GM19372 (cell line): Measurements from ENCODE around the gene OLFML2B.
"Not testable (repeated sequence)": the region's sequence is repeated elsewhere in the genome, so short reads cannot be mapped to it uniquely, and the experiment has no call there.

Experiments
- ATAC-seq: cut with Tn5 transposase; IDR thresholded peaks from one replicate; pipeline ENCODE4 v1.9.1; 2021; ENCODE audit warnings: mild to moderate bottlenecking, low read depth, moderate library complexity; ENCODE audit not compliant: unreplicated experiment

The OLFML2B gene

DNA sequence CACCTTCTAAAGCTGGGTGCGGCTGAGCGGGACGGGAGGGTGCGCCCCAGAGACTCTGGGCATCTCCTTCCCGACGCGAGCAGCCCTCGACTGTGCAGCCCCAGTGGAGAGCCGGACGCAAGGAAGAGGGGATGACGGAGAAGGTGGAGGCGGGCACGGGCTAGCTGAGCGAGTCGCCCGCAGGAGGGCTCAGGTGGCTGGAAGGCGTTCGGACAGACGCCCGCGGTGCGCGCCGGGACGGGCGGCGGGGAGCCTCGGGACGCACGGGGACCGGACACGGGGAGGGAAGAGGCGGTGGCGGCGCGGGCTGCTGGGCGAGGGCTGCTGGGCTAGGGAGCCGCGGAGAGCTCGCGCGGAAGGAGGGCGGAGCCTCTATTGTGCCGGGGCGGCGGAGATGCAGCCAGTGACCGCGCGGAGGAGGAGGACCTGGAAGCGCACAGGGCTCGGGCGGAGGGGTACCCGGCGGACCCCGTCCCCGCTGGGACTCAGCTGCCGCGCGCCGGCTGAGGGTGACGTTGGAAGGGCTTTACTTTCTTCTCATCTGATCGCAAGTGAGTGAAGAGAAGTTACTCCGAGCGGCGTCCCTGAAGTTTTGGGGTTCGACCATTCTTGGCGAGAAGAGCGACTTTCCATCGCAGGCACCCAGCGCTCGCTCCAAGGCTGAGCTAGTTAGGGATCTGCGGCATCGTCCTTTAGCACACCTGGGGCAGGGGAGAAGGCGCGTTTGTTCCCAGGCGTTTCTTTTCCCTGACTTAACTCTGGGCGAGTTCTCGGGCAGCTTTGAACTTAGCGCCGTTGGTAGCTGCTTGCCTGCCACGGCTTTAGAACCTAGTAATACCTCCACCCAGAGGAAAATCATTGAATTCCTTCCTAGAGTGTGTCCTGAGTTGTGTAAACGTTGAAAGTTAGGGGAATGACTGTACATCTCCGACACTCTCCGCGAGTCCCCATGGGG, at the start of gene OLFML2B:
OLFML2B (minus strand) TSS at position 323 of the 955 bp plus-strand sequence. CDS start 439 bp downstream, outside the sequence.
- peak; percentile 85 for ATAC-seq

DNA sequence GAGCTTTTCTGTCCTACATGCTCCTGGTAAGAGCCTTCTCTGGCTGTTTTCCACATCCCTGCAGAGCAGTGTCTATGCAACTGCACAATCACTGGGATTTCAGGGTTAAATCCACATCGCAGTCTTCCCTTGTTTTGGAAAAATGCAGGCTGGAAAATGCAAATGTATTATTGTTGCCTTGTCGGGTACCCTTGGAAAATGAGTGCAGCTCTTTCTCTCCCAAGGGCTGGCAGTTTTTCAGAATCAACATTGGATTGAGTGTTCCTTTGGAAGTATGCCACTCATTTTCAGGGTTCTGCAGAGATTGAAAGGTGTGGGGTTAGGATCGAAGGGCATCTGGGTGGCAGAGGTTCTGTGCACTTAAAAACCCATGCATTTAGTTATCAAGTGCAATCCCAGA, 49.1 kb upstream of the OLFML2B start:
- ATAC-seq = no peak

DNA sequence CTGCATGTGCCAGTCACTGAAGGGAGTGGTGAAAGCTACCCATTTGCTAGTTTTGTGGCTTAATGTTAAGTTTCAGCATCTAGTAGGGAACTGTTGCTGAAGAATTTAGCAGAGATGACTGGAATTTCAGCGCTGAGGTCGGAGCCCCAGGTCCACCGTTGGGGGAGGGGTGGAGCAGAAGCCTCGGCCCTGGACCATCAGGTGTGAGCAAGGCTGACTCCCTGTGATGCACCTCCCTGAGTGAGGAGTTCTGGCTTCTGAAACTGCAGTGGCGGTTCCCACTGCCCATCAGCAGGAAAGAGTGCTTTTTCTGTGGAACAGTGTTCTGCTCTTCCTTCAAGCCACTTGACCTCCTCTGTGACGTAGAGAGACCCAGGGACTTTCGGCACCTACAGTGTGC, 47.2 kb upstream of the OLFML2B start:
- ATAC-seq = no peak

DNA sequence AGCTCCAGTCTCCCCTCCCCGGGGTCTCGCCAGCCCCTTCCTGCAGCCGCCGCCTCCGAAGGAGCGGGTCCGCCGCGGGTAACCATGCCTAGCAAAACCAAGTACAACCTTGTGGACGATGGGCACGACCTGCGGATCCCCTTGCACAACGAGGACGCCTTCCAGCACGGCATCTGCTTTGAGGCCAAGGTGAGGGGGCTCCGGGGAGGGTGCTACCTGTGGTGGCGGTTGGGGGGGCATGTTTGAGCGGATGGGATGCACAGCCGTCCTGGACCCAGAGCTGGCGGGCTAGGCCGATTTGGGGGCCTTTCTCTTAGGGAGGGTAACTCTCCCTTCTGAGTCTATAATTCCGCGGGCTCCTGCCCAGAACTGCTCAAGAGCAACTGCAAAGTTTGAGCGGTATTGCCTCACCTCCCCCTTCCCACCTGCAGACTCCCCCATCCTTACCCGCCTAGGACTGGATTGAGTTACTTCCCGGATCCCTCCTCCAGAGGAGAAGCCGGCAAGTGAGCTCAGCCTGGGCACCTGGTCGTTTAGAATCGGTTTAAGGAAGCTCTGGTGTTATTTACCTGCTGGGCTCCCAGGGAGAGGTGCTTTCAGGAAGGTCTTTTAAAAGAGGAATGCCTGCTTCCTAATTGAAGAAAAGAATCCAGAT, 46.6 kb upstream of the OLFML2B start:
- ATAC-seq = no peak

DNA sequence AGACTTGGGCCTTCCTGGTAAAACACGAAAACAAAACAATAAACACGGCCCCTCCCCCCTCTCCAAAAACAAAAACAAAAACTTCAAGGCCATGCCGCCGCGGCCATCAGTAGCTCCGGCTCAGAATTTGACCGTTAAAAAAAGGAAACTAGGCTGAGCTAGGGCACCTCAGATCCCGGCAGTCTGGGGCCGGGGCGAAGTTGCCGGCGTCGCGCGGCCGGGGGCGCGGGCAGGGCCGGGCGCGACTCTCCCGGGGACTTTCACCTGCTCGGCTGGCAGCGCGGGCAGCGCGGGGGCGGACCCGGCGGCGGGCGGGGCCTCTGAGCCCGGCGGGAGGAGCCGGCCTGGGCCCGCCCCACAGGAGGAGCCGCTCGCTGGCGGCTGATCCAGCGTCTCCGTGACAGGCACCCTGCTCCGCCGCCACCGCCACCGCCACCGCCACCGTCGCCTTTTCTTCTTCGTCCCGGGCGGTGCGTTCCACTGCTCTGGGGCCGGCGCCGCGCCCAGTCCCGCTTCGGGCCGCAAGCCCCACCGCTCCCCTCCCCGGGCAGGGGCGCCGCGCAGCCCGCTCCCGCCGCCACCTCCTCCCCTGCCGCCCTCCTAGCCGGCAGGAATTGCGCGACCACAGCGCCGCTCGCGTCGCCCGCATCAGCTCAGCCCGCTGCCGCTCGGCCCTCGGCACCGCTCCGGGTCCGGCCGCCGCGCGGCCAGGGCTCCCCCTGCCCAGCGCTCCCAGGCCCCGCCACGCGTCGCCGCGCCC, 45.8 kb upstream of the OLFML2B start, which contains the start of gene NOS1AP:
NOS1AP (plus strand) TSS at position 358 of the 760 bp plus-strand sequence. CDS start 487 bp downstream, outside the sequence.
- ATAC-seq = peak; percentile 97

DNA sequence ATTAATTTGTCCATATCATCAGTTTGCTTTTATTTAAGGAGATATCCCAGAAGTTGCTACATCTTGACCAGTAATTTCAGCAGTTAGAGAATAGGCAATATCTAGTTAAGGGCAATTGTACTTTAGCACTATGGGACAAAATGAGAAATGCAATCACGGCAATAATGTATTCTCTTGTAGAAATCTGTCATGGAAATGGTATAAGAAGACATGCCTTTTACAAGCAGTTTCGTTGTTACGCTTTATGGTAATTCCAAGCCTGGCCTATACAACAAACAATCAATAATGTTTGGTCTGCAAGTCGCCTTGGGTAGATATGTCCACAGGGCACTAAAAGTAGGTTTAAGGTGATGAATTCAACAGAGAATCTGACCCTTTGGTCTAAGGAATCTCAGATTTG, 44.6 kb upstream of the OLFML2B start:
- no peak for ATAC-seq

DNA sequence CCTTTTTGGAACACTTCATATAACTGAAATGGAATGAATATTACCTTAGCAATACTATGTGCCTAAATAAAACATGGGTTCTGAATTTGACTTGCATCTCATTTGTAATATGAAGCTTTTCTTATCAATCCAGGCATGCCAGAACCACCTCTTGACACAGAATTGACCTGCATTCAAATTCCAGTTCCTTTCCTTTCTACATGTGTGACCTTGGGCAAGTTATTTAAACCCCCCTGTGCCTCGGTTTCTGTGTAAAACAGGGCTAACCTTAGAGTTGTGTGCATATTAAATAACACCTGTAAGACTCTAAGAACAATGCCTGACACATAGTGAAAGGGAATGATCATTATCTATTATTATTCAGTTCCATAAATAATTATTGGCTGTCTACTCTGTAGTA, 43.8 kb upstream of the OLFML2B start:
- ATAC-seq = no peak

DNA sequence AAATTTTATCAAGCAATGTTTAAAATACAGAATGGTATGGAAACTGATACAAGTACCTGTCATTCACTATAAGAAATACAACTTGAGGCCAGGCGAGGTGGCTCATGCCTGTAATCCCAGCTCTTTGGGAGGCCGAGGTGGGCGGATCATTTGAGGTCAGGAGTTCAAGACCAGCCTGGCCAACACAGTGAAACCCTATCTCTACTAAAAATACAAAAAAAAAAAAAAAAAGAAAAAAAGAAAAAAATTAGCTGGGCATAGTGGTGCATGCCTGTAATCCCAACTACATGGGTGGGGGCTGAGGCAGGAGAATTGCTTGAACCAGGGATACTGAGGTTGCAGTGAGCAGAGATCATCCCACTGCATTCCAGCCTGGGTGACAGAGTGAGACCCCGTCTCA, 43.2 kb upstream of the OLFML2B start:
- not testable (repeated sequence) for ATAC-seq

DNA sequence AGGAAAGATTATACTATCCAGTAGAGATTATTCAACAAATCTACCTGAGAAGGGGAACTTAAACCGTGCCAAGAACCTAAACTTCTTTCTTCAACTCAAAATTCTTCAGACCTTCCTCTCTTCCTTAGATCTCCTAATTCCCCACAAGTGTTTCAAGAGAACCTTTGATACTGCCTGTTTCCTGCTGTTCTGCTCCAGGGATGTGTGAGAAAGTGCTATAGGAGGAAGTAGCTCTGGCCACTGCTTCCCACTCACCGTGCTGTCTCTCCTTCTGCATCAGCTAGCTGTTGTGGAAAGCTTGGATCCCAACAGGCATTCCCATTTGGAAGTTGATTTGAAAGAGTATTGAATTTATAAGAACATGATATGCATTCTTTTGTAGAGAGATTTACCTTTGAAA, 41.3 kb upstream of the OLFML2B start:
- no peak for ATAC-seq

DNA sequence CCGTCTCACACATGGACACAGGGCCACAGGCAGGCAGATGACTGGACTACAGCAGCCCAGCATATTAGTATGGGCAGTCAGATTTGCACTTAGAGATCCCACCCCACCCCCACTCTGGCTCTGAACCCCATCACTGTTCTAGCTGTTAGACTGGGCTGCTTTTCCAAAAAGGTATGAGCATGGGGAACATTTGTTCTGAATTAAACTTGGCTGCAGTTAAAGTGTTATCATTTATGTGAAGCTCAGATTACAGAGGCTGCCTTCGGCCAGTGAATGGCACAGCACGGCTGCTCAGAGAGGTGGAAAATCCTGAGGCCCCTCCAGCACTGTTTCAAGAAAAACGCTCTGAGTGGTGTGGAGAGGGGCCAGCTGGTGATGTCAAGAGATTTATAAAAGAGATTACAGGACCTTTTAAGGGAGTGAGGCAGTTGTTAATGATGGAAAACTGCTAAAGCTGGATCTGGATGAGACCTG, 38.9 kb upstream of the OLFML2B start:
- no peak for ATAC-seq

DNA sequence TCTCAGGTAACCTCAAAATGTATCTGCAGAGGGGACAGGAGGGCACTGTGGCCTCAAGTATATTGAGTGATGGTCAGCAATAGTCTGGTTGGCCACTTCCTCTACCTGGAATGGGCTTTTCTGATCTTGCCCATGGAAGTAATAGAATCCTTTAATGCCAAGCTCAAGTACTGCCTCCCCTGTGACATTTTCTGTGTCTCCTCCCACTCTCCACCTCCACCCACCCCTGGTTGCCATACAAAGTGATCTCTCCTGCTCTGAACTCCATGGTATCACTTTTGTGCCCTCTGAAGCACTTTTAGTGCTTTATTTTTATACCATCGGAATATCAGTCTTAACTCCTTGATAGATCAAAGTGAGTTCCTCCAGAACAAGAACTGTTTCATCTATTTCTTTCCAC, 36.6 kb upstream of the OLFML2B start:
- ATAC-seq = no peak

DNA sequence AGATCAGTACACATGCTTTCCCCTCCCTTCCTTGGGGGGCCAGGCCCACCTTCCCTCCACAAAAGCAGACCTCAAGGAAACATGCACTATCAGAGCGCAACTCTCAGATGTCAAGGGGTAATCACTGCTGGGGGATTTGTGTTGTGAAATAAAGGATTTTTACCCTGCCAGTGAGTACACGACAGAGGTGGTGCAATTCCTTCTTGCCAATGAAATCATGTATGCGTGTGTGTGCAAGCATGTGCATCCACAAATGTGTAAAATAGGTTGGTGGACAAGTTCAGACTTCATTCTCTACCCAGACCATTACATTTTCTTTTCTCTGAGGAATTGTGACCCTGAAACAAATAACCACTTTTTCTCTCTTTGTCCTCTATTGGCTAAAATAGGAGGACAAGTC, 36.1 kb upstream of the OLFML2B start:
- ATAC-seq = no peak

DNA sequence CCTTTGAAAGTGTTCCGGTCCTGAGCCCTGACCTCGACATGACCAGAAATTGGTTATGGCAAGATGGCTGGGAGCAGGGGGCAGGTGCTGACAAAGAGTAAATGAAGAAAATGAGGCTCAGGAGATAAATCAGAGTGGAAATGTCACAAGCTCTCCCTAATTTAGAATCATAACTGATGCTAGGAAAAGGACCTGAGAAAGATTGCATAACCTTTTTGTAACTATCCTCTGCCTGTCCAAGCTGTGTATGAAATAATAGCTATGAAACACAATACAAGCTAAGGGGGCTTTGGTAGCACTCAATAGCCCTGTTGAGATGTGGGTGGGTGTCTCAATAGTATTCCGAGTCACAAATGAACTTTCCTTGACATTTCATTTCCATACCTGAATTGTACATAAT, 32.9 kb upstream of the OLFML2B start:
- ATAC-seq = no peak

DNA sequence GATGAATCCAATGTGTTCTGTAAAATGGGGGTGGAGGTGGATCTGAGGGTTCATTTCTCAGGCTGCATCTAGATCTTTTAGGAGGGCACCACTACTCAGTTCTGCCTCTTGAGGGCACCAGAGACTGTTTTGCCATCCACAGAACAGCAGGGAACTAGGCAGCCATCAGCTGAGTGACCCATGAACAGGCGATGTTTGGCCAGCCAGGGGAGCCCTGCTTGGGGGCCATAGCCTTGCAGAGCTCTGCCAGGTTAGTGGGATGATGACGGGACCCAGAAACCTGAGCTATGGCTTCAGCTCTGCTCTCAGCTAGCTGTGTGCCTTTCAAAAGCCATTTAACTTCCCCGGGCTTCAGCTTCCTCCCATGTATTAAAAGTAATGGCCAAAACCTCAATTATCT, 32.4 kb upstream of the OLFML2B start:
- no peak for ATAC-seq

DNA sequence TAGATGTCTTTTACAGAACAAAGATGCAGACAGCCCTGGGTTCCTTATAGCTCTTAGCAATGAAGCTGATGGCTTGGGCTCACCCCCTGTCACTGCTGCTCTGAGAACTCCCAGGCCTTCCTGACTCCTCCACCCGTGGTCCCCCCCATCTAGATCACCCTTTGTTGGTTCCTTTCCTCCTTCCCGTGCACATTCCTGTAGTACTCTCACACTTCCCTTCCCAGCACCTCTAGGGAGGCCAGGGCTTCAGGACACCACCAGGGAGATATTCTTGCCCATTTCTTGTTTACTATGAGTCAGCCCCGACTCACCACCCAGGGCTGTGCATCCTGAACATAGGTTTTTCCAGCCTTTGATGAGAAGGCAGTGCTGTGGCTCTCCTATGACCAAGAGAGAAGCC, 31.4 kb upstream of the OLFML2B start:
- no peak for ATAC-seq

DNA sequence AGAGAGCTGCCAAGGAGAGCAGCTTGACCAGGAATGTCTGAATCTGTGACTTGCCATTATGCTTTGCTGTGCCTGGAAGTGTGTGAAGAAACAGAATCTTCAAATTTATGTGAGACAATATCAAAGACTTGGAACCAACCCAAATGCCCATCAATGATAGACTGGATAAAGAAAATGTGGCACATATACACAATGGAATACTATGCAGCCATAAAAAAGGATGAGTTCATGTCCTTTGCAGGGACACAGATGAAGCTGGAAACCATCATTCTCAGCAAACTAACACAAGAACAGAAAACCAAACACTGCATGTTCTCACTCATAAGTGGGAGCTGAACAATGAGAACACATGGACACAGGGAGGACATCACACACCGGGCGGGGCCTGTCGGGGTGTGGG, 30.3 kb upstream of the OLFML2B start:
- not testable (repeated sequence) for ATAC-seq

DNA sequence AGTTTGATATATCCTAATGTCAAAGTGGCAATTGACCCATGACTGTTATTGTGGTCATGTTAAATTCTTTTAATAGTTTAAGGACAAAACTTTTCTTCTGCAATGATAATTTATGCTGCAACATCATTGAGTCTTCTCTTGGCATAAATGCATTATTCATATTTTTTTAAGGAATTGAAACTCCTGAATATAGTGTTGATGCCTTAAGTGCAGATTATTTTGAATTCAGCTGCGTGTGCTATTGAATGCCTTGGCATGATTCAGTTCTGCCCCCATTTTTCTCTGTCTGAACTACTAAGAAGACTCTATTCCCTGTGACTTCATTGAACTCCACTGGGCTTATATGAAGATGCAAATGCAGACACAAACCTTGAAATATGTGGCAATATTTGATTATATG, 23.3 kb upstream of the OLFML2B start:
- no peak for ATAC-seq

DNA sequence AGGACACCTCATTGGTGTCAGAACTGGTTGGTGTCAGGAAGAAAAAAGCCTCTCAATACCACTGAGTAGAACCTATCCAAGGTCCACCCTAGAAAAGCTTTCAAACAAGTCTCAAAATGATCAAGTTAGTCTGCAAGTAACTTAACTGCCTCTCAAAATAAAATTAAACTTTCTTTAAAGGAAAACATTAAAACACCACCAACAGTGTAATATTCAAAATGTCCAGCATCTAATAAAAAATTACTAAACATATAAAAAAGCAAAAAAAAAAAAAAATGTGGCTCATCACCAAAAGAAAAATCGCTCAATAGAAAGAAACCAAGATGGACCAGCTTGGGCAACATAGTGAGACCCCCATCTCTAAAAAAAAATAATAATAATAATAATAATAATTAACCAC, 18.7 kb upstream of the OLFML2B start:
- ATAC-seq = no peak

DNA sequence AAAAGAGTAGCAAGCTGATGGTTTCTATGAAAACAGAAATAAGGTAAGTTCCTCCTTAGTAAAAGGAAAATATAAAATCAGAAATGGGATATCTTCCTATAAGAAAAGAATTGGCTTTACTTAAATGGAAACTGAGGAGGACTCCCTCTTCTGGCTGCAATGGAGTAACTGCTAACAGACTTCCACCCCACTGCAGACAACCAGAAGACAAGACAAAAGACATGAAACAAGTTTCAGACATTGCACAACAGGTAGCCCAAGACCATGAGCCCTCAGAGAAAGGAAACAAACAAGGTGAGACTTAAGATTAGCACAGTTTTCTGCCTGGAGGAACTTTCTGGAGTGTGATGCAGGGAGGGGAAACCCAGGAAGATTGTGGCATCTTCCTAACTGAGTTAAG, 17.0 kb upstream of the OLFML2B start:
- no peak for ATAC-seq

DNA sequence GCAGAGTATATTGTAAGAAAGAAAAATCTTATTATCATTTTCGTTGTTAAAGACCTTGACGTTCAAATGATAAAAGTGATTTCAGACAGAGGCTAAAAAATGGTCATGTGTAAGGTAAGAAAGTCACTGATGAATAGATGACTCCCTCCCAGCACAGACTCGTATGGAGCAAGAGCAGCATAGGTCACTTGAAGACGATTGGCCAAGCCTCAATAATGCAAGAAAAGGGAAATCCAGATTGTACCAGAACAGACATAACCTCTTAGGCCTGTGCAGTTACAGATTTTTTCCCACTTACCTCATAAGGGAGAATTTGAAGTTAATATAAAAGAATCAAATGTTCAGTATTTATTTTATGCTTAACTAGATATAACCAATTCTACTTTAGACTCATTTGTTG, 16.3 kb upstream of the OLFML2B start:
- ATAC-seq = no peak

DNA sequence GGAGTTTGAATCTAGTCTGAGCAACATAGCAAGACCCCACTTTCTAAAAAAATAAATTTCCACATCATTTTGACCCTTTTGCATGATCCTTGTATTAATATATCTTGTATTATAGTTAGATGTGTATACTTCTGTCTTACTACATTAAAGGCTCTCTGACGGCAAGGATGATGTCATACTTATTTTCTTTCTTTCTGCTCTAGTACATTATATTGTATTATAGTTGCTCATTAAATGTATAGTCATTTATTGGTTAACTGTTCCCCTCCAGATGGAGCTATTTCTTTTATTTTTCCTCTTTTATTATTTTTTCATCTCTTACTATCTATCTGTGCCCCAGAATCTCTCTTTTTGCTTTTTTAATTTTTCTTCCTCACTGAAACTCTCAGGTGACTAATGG, 15.0 kb upstream of the OLFML2B start:
- no peak for ATAC-seq
